Measurements from ENCODE around the gene PHF21A. TPM values are rescaled to one million over a fixed set of nuclear protein-coding genes. Genes with fewer than 3 reads are reported as not detected.

PHF21A gene
- total RNA-seq, 2 experiments from 2014 or later: 23.1 to 56.1 TPM

DNA sequence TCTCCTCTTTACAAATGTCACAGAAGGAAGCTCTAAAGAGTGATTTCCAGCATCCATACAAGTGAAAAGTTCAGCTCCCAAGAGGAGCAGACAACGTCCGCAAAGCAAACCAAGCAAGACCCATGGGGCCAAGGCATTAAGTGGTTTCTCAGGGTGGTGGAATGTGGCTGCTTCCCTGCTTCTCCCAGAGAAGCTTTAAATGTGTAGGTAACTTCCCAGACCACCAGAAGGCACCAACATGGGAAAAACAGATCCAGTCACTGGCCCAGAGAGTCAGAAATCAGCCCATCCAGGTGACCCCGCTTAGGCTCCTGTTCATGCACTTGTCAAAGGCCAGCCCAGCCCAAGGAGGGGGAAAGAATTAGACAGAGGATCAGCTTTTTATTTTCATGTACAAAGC lies 13.3 kb upstream of the PHF21A start:
- H3K79me2 ChIP-seq (ENCODE audit: insufficient read depth, low read depth, low read length): no peaks in the 10 kb centered on the region
- DNase-seq (ENCODE audit: low spot score): no peak
- H3K27ac ChIP-seq (ENCODE audit: low read depth, low read length, poor library complexity, severe bottlenecking): no peak overlapping the region
- no peaks in the 10 kb centered on the region for H3K9me2 ChIP-seq (ENCODE audit: insufficient read depth, low read length)
- no peak overlapping the region for H3K4me3 ChIP-seq (ENCODE audit: low read depth, low read length, poor library complexity, severe bottlenecking)
- ChIA-PET POLR2A (interaction anchor here (0.7 to 1.2 kb wide), 3 partner anchors 10 to 25 kb away, joined by 3 to 9 read pairs (median 3); no protein-coding TSS in a partner anchor), CTCF (ENCODE audit: unreplicated experiment) (no interaction called here)
- intact Hi-C loops (cut with micrococcal nuclease; ENCODE audit: unreplicated experiment): no loop called here
- H3K36me3 ChIP-seq (ENCODE audit: insufficient read depth, low read length): no peaks in the 10 kb centered on the region
- no peak overlapping the region for H3K4me2 ChIP-seq (ENCODE audit: low read length)
- H2AFZ ChIP-seq (ENCODE audit: low read length): no peak overlapping the region
- peaks cover 8% of the 10 kb centered on the region for H3K4me1 ChIP-seq (ENCODE audit: insufficient read depth, low read length, poor library complexity, severe bottlenecking)
- TF ChIP-seq EZH2phosphoT487 (IDR thresholded peaks at IDR 0.05; ENCODE audit: borderline replicate concordance, low read depth, low read length): no peak
- TF ChIP-seq, protein P1, sequence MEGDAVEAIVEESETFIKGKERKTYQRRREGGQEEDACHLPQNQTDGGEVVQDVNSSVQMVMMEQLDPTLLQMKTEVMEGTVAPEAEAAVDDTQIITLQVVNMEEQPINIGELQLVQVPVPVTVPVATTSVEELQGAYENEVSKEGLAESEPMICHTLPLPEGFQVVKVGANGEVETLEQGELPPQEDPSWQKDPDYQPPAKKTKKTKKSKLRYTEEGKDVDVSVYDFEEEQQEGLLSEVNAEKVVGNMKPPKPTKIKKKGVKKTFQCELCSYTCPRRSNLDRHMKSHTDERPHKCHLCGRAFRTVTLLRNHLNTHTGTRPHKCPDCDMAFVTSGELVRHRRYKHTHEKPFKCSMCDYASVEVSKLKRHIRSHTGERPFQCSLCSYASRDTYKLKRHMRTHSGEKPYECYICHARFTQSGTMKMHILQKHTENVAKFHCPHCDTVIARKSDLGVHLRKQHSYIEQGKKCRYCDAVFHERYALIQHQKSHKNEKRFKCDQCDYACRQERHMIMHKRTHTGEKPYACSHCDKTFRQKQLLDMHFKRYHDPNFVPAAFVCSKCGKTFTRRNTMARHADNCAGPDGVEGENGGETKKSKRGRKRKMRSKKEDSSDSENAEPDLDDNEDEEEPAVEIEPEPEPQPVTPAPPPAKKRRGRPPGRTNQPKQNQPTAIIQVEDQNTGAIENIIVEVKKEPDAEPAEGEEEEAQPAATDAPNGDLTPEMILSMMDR (conservative IDR thresholded peaks at IDR 0.05; ENCODE audit: low read length): no peak
- BruUV-seq (replicated peaks): no TSS peak
- H3K9me3 ChIP-seq (ENCODE audit: low read length): no peaks in the 10 kb centered on the region
- H4K20me1 ChIP-seq (ENCODE audit: insufficient read depth, low read length): no peaks in the 10 kb centered on the region

GRCh38 chr11:46134061-46134460 lies 12.8 kb upstream of the PHF21A start:
- Histone ChIP-seq H3K36me3 (ENCODE audit: insufficient read depth, low read length) (no peaks in the 10 kb centered on the region), H3K9me3 (ENCODE audit: low read length) (no peaks in the 10 kb centered on the region), H2AFZ (ENCODE audit: low read length) (no peak overlapping the region), H3K79me2 (ENCODE audit: insufficient read depth, low read depth, low read length) (no peaks in the 10 kb centered on the region), H3K4me3 (ENCODE audit: low read depth, low read length, poor library complexity, severe bottlenecking) (no peak overlapping the region), H3K27ac (ENCODE audit: low read depth, low read length, poor library complexity, severe bottlenecking) (no peak overlapping the region), H3K4me2 (ENCODE audit: low read length) (no peak overlapping the region), H3K9me2 (ENCODE audit: insufficient read depth, low read length) (no peaks in the 10 kb centered on the region), H3K4me1 (ENCODE audit: insufficient read depth, low read length, poor library complexity, severe bottlenecking) (peaks cover 8% of the 10 kb centered on the region), H4K20me1 (ENCODE audit: insufficient read depth, low read length) (no peaks in the 10 kb centered on the region)
- ChIA-PET POLR2A (interaction anchor here (0.7 to 1.1 kb wide), 2 partner anchors 10 to 13 kb away, joined by 3 to 9 read pairs; no protein-coding TSS in a partner anchor), CTCF (ENCODE audit: unreplicated experiment) (no interaction called here)
- intact Hi-C loops (cut with micrococcal nuclease; ENCODE audit: unreplicated experiment): no loop called here
- TF ChIP-seq EZH2phosphoT487 (IDR thresholded peaks at IDR 0.05; ENCODE audit: borderline replicate concordance, low read depth, low read length): no peak
- TF ChIP-seq, protein P1 (conservative IDR thresholded peaks at IDR 0.05; ENCODE audit: low read length): no peak
- no peak for DNase-seq (ENCODE audit: low spot score)
- BruUV-seq (replicated peaks): no TSS peak

- TF ChIP-seq, protein P1 (conservative IDR thresholded peaks at IDR 0.05; ENCODE audit: low read length): no peak
- no peak for TF ChIP-seq EZH2phosphoT487 (IDR thresholded peaks at IDR 0.05; ENCODE audit: borderline replicate concordance, low read depth, low read length)
- H3K9me2 ChIP-seq (ENCODE audit: insufficient read depth, low read length): no peaks in the 10 kb centered on the region
- H2AFZ ChIP-seq (ENCODE audit: low read length): no peak overlapping the region
- no peaks in the 10 kb centered on the region for H3K79me2 ChIP-seq (ENCODE audit: insufficient read depth, low read depth, low read length)
- peaks cover 8% of the 10 kb centered on the region for H3K4me1 ChIP-seq (ENCODE audit: insufficient read depth, low read length, poor library complexity, severe bottlenecking)
- no peaks in the 10 kb centered on the region for H4K20me1 ChIP-seq (ENCODE audit: insufficient read depth, low read length)
- H3K27ac ChIP-seq (ENCODE audit: low read depth, low read length, poor library complexity, severe bottlenecking): no peak overlapping the region
- intact Hi-C loops (cut with micrococcal nuclease; ENCODE audit: unreplicated experiment): no loop called here
- H3K9me3 ChIP-seq (ENCODE audit: low read length): no peaks in the 10 kb centered on the region
- no peak overlapping the region for H3K4me3 ChIP-seq (ENCODE audit: low read depth, low read length, poor library complexity, severe bottlenecking)
- H3K36me3 ChIP-seq (ENCODE audit: insufficient read depth, low read length): no peaks in the 10 kb centered on the region
- BruUV-seq (replicated peaks): no TSS peak
- H3K4me2 ChIP-seq (ENCODE audit: low read length): no peak overlapping the region
- DNase-seq (ENCODE audit: low spot score): no peak
- ChIA-PET CTCF (ENCODE audit: unreplicated experiment) (no interaction called here), POLR2A (interaction anchor here (1.3 kb wide), 1 partner anchor 19 kb away, joined by 3 read pairs; no protein-coding TSS in a partner anchor)
Observed at GRCh38 chr11:46133119-46133518, 11.9 kb upstream of the PHF21A start.
